H1 (cell line): Measurements from ENCODE around the gene RPRD1A. TPM values are rescaled to one million over a fixed set of nuclear protein-coding genes. Genes with fewer than 3 reads are reported as not detected.

Experiments used
- KDM5A ChIP-seq: fragments of 200-600 bp; IDR thresholded peaks from 2 replicates; pipeline ENCODE4 v1.7.1; 2012; ENCODE audit warnings: mild to moderate bottlenecking, low read length, inconsistent platforms, mixed read lengths
- POU5F1 ChIP-seq: IDR thresholded peaks from 2 replicates; pipeline ENCODE4 v1.6.1; 2011; ENCODE audit warnings: low read depth, mild to moderate bottlenecking, low read length, moderate library complexity
- polyA plus RNA-seq, 7 experiments: library from polyadenylated mRNA; depleted of rRNA in 3 of 7; stranded (reverse) in 5 of 7; unstranded in 2 of 7; fragments of >200 nt in 5 of 7; fragments of 200-250 nt in 2 of 7; gene quantifications; 1 replicate in 5 of 7; 2 replicates in 1 of 7; 4 replicates in 1 of 7; pipeline versions ENCODE4 v1.2.1 to v1.2.3, GENCODE V29; 2011 to 2013; ENCODE audit warnings: missing spikeins in 2 of 7, mixed read lengths in 2 of 7
- total RNA-seq: library from RNA; stranded (reverse); fragmentation: NEBNext Ultra II Directional; extraction: Animal tissue kit (Norgen Biotek cat#: 25700); gene quantifications from 2 replicates; pipeline ENCODE4 v1.2.1, GENCODE V29; 2021
- TF ChIP-seq, protein P1 (sequence below): IDR thresholded peaks from 2 replicates; pipeline ENCODE4 v1.6.1; 2012; ENCODE audit warnings: low read length, inconsistent platforms

The RPRD1A gene
- total and polyA plus RNA-seq, 2 of the 8 experiments (the other 6 are each of a cell fraction or from before 2014, with no cell fraction given) = 40.5 to 106 TPM

DNA sequence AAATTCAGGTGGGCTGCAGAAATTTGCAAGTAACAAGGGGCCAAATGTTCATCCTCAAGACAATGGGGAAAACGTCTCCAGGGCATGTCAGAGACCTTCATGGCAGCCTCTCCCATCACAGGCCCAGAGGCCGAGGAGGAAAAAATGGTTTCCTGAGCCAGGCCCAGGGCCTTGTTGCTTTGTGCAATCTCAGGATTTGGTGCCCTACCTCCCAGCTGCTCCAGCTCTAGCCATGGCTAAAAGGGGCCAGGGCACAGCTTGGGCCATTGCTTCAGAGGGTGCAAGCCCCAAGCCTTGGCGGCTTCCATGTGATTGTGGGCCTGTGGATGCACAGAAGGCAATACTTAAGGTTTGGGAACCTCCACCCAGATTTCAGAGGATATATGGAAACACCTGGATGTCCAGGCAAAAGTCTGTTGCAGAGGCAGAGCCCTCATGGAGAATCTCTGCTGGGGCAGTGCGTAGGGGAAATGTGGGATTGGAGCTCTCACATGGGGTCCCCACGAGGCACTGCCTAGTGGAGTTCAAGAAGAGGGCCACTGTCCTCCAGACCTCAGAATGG, 29.2 kb downstream of the RPRD1A start (continued):
- TF ChIP-seq POU5F1 (no peak), KDM5A (no peak)
- TF ChIP-seq, protein P1, sequence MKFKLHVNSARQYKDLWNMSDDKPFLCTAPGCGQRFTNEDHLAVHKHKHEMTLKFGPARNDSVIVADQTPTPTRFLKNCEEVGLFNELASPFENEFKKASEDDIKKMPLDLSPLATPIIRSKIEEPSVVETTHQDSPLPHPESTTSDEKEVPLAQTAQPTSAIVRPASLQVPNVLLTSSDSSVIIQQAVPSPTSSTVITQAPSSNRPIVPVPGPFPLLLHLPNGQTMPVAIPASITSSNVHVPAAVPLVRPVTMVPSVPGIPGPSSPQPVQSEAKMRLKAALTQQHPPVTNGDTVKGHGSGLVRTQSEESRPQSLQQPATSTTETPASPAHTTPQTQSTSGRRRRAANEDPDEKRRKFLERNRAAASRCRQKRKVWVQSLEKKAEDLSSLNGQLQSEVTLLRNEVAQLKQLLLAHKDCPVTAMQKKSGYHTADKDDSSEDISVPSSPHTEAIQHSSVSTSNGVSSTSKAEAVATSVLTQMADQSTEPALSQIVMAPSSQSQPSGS = no peak
- TF ChIP-seq, all 59 proteins: peak for 0
